HEK293 (cell line): Measurements from ENCODE around the gene TRIM27.

Experiments used
- CTCF ChIP-seq: fragments of 450-650 bp; formaldehyde crosslinking; IDR thresholded peaks from 2 replicates; pipeline ENCODE4 v1.5.1; 2016; ENCODE audit warnings: missing biosample characterization, missing genetic modification characterization
- REPIN1 ChIP-seq: fragments of 450-650 bp; formaldehyde crosslinking; IDR thresholded peaks from 2 replicates; pipeline ENCODE4 v1.5.1; 2017; ENCODE audit warnings: missing biosample characterization, missing genetic modification characterization, low read depth
- ZBTB49 ChIP-seq: fragments of 450-650 bp; formaldehyde crosslinking; IDR thresholded peaks from 2 replicates; pipeline ENCODE4 v1.5.1; 2016; ENCODE audit warnings: missing biosample characterization, missing genetic modification characterization, low read depth
- ZFP3 ChIP-seq: fragments of 450-650 bp; formaldehyde crosslinking; IDR thresholded peaks from 2 replicates; pipeline ENCODE4 v1.5.1; 2016; ENCODE audit warnings: low read depth, missing biosample characterization, missing genetic modification characterization
- ZNF132 ChIP-seq: fragments of 450-650 bp; formaldehyde crosslinking; IDR thresholded peaks from 2 replicates; pipeline ENCODE4 v1.5.1; 2017; ENCODE audit warnings: missing biosample characterization, missing genetic modification characterization, borderline replicate concordance
- ZNF24 ChIP-seq: fragments of 450-650 bp; formaldehyde crosslinking; IDR thresholded peaks from 2 replicates; pipeline ENCODE4 v1.5.1; 2016; ENCODE audit warnings: missing biosample characterization, missing genetic modification characterization
- ZNF274 ChIP-seq, 2 experiments: fragments of 200-500 bp in 1 of 2; fragments of 450-650 bp in 1 of 2; sonication (Bioruptor generic) in 1 of 2; formaldehyde crosslinking in 1 of 2; IDR thresholded peaks; 2 replicates each; pipeline versions ENCODE4 v1.5.1 to v1.6.1; 2014 to 2016; ENCODE audit warnings: borderline replicate concordance in 1 of 2, inconsistent platforms in 1 of 2, low read length in 1 of 2, missing biosample characterization in 1 of 2, missing genetic modification characterization in 1 of 2
- ZNF501 ChIP-seq: fragments of 450-650 bp; formaldehyde crosslinking; IDR thresholded peaks from 2 replicates; pipeline ENCODE4 v1.5.1; 2016; ENCODE audit warnings: missing biosample characterization, missing genetic modification characterization
- ZNF596 ChIP-seq: fragments of 450-650 bp; IDR thresholded peaks from 2 replicates; pipeline ENCODE4 v1.5.0; 2018; ENCODE audit warnings: missing biosample characterization, mild to moderate bottlenecking, missing genetic modification characterization, moderate library complexity
- ZNF600 ChIP-seq: fragments of 450-650 bp; formaldehyde crosslinking; IDR thresholded peaks from 2 replicates; pipeline ENCODE4 v1.5.1; 2016; ENCODE audit warnings: missing biosample characterization, missing genetic modification characterization
- TF ChIP-seq, protein P1 (sequence below): fragments of 450-650 bp; formaldehyde crosslinking; IDR thresholded peaks from 2 replicates; pipeline ENCODE4 v1.5.1; 2016; ENCODE audit warnings: missing biosample characterization, missing genetic modification characterization
- TF ChIP-seq, protein P2 (sequence below): fragments of 450-650 bp; formaldehyde crosslinking; IDR thresholded peaks from 2 replicates; pipeline ENCODE4 v1.5.1; 2016; ENCODE audit warnings: missing biosample characterization, missing genetic modification characterization, low read depth

GRCh38 chr6:28892525-28892924 is 31.3 kb downstream of the TRIM27 start:
- no peak for TF ChIP-seq ZNF501 (tag by site-specific recombination)
- TF ChIP-seq CTCF (tag by site-specific recombination), result no peak
- TF ChIP-seq, protein P1, sequence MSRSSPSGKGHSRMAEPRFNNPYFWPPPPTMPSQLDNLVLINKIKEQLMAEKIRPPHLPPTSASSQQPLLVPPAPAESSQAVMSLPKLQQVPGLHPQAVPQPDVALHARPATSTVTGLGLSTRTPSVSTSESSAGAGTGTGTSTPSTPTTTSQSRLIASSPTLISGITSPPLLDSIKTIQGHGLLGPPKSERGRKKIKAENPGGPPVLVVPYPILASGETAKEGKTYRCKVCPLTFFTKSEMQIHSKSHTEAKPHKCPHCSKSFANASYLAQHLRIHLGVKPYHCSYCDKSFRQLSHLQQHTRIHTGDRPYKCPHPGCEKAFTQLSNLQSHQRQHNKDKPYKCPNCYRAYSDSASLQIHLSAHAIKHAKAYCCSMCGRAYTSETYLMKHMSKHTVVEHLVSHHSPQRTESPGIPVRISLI (tag by site-specific recombination), result no peak
- TF ChIP-seq REPIN1 (tag by site-specific recombination), result no peak
- TF ChIP-seq ZFP3 (tag by site-specific recombination), result no peak
- no peak for TF ChIP-seq ZBTB49
- TF ChIP-seq ZNF596, result no peak
- TF ChIP-seq ZNF24, result no peak
- TF ChIP-seq ZNF132, result no peak
- TF ChIP-seq, protein P2, sequence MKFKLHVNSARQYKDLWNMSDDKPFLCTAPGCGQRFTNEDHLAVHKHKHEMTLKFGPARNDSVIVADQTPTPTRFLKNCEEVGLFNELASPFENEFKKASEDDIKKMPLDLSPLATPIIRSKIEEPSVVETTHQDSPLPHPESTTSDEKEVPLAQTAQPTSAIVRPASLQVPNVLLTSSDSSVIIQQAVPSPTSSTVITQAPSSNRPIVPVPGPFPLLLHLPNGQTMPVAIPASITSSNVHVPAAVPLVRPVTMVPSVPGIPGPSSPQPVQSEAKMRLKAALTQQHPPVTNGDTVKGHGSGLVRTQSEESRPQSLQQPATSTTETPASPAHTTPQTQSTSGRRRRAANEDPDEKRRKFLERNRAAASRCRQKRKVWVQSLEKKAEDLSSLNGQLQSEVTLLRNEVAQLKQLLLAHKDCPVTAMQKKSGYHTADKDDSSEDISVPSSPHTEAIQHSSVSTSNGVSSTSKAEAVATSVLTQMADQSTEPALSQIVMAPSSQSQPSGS (tag by site-specific recombination), result no peak
- TF ChIP-seq ZNF274 (IDR thresholded peaks at IDR 0.05; ENCODE audit: low read length), result no peak
- no peak for TF ChIP-seq ZNF274 (tag by site-specific recombination; IDR thresholded peaks at IDR 0.05; ENCODE audit: borderline replicate concordance)
- TF ChIP-seq ZNF600 (tag by site-specific recombination), result no peak
